ENCODE results near the gene BMERB1.
"Not testable (repeated sequence)": the region's sequence is repeated elsewhere in the genome, so short reads cannot be mapped to it uniquely, and the experiment has no call there.

Gene BMERB1

DNA sequence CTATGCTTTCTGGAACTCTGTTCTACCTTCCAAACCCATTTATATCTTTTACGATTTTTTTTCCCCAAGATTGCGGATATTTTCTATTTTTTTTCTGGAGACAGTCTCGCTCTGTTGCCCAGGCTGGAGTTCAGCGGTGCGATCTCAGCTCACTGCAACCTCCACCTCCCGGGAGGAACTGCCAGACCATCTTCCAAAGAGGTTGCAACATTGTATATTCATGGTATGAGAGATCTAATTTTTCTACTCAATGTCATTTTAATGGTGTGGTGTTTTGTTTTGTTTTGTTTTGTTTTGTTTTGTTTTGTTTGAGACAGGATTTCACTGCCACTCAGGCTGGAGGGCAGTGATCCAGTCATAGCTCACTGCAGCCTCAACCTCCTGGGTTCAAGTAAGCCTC lies 8.5 kb upstream of the BMERB1 start:
- no peak for DNase-seq (ENCODE audit: low spot score)

GRCh38 chr16:15426796-15427195 lies 7.6 kb upstream of the BMERB1 start:
- no peak for DNase-seq (ENCODE audit: low spot score)

- DNase-seq (ENCODE audit: low spot score), result peak; percentile 34
These were observed 6.6 kb upstream of the BMERB1 start for GRCh38 chr16:15427648-15428239.

DNA sequence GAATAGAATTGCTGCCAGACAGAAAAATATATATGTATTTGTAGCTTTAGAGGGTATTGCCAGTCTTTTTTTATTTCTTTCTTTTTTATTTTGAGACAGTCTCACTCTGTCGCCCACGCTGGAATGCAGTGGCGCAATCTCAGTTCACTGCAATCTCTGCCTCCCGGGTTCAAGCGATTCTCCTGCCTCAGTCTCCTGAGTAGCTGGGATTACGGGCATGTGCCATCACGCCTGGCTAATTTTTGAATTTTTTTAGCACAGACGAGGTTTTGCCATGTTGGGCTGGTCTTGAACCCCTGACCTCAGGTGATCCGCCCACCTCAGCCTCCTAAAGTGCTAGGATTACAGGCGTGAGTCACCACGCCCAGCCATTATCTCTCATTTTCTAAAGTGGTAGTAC lies 3.5 kb upstream of the BMERB1 start:
- DNase-seq (ENCODE audit: low spot score), result not testable (repeated sequence)

GRCh38 chr16:15434079-15434424 lies 336 bp upstream of the BMERB1 start:
- DNase-seq (ENCODE audit: low spot score), result no peak

- peak; percentile 25 for DNase-seq (ENCODE audit: low spot score)
These were observed 952 bp downstream of the BMERB1 start for GRCh38 chr16:15435216-15435864.

DNA sequence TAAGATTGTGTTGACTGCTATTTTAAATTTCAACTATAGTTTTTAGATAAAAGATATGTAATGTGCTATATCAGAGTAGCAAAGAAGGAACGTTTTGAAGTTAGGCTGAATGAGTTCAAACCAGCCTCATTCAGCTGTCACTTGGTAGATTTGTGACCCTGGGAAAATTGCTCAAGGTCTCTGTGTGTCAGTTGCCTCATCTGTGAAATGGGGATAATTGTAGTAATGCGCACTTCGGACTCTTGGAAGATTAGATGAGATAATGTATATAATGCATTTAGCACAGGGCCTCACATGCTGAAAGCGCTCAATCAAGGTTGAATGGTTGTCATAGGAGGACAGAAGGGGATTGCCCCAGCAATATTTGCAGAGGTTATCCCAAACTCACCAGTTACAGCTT lies 4.7 kb downstream of the BMERB1 start:
- no peak for DNase-seq (ENCODE audit: low spot score)

DNA sequence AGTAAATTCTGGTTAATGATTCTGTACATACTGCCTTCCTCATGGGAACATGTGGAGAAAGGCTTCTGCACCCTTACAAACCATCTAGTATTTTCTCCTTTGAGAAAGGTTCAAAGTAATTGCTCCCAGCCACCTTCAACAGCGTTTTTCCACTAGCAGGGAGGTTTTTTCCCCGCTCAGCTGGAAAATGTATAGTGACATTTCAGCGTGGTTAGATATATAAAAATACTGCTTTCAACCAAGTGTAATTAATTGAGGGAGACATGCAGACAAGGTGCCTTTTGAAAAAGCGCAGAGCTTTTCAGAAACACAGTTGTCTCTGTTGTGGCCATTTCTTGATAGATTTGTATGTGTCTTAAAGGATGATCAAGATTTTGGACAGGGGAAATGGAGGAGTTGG lies 5.1 kb downstream of the BMERB1 start:
- DNase-seq (ENCODE audit: low spot score), result no peak

DNA sequence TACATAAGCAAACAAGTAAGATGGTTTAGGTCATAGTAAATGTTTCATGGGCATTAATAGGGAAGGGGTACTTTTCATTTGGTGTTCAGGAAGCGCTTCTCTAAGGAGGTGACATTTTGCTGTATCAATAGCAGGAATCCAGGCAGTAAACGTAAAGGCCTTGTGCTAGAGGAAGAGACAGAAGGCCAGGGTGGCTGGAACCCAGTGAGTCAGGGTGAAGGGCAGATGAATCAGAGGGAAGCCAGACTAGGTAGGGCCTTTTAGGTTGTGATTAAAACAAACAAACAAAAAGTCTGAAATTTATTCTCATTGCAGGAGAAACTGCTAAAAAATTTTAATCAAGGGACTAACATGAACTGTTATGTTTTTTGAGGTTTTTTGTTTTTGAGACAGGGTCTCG lies 6.5 kb downstream of the BMERB1 start:
- DNase-seq (ENCODE audit: low spot score), result no peak

GRCh38 chr16:15442140-15442539 lies 7.8 kb downstream of the BMERB1 start:
- DNase-seq (ENCODE audit: low spot score), result not testable (repeated sequence)

DNA sequence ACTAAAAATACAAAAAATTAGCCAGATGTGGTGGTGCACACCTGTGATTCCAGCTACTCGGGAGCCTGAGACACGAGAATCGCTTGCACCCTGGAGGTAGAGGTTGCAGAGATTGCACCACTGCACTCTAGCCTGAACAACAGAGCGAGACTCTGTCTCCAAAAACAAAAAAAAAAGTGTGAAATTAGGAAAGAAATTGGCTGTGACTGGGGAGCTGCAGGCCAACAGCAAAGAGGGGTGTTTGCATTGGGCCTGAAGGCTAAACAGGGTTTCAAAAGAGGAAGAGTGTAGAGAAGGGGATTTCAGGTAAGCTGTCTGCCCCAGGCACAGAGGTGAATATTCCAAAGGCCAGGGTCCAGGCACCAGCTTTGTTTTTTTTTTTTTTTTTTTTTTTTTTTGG lies 9.4 kb downstream of the BMERB1 start:
- DNase-seq (ENCODE audit: low spot score), result no peak

- no peak for DNase-seq (ENCODE audit: low spot score)
These were observed 9.9 kb downstream of the BMERB1 start for GRCh38 chr16:15444264-15444663.

DNA sequence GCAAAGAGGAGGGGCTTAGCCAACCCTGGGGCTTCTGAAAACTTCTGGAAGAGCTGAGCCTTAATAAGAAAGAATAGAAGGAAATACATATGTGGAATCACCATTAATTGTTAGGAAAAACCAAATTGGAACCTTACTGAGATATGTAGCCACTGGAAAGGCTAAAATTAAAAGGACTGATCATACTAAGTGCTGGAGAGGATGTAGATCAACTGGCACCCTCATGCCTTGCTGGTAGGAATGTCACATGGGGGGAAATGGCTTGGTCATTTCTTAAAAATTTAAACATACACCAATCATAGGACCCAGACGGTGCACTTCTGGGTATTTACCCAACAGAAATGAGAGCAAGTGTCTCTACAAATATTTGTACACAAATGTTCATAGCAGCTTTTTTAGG lies 11.1 kb downstream of the BMERB1 start:
- DNase-seq (ENCODE audit: low spot score), result no peak

DNA sequence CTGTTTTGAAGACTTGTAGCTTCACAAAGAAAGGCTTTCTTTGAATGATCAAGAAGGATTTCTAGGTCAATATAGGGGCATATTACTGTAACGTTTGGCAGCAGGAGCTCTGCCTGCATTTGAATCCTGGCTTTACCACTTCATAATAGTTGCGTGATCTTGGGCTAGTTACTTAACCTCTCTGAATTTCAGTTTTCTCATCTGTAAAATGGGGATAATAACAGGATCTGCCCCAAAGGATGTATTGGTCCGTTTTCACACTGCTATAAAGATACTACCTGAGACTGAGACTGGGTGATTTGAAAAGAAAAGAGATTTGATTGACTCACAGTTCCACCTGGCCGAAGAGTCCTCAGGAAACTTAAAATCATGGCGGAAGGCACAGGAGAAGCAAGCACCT lies 12.5 kb downstream of the BMERB1 start:
- no peak for DNase-seq (ENCODE audit: low spot score)

GRCh38 chr16:15450624-15451023 lies 16.2 kb downstream of the BMERB1 start:
- DNase-seq (ENCODE audit: low spot score), result no peak

DNA sequence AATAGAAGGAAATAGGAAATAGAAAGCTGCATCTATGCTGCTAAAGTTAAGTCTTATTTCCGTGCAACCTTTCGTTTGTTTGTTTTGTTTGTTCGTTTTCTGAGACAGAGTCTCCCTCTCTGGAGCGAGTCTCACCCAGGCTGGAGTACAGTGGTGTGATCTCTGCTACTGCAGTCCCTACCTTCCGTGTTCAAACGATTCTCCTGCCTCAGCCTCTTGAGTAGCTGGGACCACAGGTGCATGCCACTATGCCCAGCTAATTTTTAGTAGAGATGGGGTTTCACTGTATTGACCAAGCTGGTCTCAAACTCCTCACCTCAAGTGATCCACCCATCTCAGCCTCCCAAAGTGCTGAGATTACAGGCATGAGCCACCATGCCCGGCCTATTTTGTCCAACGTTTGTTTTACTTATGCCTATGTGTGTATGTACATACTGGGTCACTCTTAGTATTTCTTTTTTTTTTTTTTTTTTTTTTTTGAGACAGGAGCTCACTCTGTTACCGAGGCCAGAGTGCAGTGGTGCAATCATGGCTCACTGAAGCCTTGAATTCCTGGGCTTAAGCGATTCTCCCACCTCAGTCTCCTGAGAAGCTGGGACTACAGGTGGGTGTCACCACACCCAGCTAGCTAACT lies 16.8 kb downstream of the BMERB1 start:
- no peak for DNase-seq (ENCODE audit: low spot score)

DNA sequence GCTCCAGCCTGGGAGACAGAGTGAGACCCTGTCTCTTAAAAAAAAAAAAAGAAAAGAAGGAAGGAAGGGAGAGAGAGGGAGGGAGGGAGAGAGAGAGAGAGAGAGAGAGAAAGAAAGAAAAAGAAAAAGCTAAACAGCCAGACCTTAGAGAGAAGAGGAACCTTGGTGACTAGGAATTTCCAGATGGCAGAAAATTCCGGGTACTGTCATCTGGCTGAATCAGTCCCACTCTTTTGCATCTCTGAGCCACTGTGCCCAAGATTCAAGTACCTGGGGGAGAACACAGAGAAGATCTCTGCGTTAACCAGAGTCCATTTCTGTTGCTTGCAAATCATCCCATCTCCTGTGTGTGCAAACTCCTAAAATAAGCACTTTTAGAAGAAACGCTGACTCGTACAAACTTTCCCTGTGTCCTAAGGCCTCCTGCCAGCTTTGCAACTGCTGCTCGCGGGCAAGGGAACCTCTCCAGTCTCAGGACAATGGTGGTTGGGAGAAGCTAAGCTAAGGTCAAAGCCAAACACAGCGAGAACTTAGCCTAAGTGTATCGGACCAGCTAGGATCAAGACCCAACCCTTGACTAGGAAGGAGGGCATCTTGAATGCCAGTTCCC lies 18.0 kb downstream of the BMERB1 start:
- DNase-seq (ENCODE audit: low spot score), result no peak

- not testable (repeated sequence) for DNase-seq (ENCODE audit: low spot score)
These were observed 18.9 kb downstream of the BMERB1 start for GRCh38 chr16:15453296-15453695.

DNA sequence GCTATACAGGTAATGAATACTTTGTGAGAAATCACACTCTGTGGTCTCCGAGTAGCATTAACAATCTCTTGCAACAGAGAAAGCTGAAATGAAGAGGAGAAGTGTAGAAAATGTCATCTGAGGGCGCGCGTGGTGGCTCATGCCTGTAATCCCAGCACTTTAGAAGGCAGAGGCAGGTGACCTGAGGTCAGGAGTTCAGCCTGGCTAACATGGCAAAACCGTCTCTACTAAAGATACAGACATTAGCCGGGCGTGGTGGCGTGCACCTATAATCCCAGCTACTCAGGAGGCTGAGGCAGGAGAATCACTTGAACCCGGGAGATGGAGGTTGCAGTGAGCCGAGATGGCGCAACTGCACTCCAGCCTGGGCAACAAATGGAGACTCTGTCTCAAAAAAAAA lies 20.5 kb downstream of the BMERB1 start:
- DNase-seq (ENCODE audit: low spot score), result not testable (repeated sequence)

GRCh38 chr16:15457400-15457799 lies 23.0 kb downstream of the BMERB1 start:
- no peak for DNase-seq (ENCODE audit: low spot score)

DNA sequence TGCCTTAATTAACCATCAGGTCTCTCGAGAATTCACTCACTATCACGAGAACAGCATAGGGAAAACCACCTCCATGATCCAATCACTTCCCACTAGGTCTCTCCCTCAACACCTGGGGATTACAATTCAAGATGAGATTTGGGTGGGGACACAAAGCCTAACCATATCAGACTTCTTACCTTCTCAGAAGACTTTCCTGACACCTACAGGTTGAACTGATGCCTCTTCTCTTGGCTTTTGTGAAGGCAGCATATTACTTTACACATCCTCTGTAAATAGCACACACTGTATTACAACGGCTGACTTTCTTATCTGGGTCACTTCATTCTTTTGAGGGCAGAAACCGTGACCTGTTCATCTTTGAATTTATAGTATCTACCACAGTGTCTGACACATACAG lies 23.6 kb downstream of the BMERB1 start:
- DNase-seq (ENCODE audit: low spot score), result no peak

DNA sequence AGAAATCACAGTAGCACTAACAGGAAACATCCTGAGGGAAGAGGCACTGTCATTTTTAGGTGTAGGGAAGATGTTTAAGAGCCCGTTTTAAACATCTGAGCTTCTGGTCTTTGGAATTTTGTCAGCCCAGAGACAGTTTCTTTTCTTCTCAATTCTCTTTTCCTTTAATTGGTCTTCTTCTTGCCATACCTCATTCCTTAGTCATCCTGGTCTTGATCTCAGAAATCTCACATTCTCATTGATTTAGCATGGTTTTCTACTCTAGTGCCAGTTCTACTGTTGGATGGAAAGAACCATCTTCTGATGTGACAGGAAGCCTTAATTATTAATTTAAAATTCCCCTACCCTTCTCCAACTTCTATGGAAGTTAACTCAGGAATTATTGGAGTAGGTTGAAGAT lies 25.4 kb downstream of the BMERB1 start:
- DNase-seq (ENCODE audit: low spot score), result no peak

DNA sequence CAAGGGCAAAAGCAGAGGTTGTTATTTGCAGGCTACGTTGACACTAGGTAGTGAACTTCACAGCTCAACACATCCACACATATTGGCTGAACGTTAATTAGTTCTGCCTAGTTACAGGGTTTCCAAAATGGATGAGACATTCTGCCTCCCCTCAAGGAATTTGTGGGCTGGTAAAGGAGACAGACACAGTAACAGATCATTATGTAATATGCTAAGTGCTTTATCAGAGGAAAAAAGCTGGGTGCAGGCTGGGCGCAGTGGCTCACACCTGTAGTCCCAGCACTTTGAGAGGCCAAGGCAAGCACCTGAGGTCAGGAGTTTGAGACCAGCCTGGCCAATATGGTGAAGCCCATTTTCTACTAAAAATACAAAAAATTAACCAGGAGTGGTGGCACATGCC lies 26.2 kb downstream of the BMERB1 start:
- DNase-seq (ENCODE audit: low spot score), result no peak
